ENCODE results near the gene GARIN6.
"Not testable (repeated sequence)": the region's sequence is repeated elsewhere in the genome, so short reads cannot be mapped to it uniquely, and the experiment has no call there.

The GARIN6 gene
- total RNA-seq, result 0 reads per million in 2 donors

DNA sequence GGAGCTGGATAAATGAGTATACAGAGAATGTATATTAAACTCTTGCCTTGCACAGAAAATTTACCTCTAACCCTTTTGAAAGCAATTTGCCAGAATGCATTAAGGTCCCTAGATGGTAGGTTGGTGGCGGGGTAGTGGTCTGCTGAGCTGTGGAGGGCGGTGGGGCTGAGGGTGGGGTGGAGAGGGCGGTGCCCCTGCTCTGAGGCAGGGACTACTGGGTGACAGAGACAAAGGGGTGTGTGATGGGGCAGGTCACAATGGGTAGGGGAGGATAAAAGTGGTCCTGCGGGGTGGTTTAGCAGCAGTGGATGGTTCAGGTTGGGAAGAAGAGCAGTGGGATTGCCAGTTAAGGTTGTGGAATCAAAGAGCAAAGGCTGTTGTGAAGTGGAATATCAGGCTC, at the start of gene GARIN6:
Gene GARIN6 (plus strand): TSS at position 301 of the 400 bp plus-strand sequence. CDS start 422 bp downstream, outside the sequence.
- no peak for DNase-seq

DNA sequence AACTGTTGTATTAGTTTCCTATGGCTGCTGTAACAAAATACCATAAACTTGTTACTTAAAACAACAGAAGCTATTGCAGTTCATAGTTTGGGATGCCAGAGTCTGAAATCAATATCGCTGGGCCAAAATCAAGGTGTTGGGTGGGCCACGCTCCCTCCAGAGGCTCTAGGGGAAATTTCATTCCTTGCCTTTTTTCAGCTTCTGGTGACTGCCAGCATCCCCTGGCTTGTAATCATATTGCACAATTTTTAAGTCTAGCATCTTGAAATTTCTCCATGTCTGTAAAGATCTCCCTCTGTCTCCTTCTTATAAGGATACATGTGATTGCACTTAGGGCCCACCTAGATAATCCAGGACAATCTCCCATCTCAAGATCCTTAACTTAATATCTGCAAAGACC, 48.8 kb upstream of the GARIN6 start:
- no peak for DNase-seq

DNA sequence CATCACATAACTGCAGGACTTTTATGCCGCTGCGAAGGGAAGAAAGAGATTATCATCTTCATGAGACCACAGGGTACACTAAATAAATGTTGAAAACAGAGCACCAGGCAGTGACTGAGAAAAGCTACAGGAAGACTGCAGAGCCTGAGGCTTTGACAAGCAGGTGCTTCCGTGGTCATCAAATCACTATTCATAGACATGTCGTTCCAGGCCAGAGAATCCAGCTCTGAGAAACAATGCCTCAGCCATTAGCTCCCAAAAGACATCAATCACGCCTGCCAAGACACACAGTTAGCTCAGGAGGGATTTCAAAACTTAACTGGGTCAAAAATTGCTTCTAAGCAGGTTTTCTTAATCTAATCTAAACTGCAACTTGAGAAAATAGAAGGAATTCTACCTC, 47.2 kb upstream of the GARIN6 start:
- no peak for DNase-seq

DNA sequence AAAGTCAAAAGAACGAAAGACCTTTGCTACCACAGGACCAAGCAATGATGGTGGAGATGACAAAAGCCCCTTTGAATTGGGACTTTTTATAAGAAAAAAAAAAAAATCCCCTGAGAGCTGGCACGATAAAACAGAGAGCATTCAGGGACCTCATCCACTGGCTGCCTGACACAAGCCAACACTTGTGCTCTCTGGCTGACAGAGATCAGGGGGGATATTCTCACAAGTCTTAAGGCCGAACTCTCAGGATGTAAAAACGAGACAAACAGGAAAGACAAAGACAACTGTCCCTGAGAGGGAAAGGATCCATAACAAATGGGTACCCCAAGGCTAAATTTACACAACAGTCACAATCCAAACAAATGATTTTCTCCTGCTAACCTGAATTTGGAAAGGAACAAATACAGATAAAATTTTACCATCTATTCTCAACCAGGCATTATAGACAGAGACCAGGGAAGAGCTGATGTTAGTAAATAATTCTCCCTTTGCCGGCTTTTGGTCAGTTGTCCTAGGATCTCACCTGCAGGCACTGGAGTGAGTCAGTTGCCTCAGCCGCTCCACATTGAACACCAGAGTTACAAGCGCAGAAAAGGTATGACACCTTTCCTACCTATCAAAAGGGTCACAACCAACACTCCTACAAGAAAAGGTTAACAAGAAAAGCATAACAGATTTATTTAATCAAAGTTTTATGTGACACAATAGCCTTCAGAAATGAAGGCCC, 37.9 kb upstream of the GARIN6 start:
- DNase-seq, result no peak

DNA sequence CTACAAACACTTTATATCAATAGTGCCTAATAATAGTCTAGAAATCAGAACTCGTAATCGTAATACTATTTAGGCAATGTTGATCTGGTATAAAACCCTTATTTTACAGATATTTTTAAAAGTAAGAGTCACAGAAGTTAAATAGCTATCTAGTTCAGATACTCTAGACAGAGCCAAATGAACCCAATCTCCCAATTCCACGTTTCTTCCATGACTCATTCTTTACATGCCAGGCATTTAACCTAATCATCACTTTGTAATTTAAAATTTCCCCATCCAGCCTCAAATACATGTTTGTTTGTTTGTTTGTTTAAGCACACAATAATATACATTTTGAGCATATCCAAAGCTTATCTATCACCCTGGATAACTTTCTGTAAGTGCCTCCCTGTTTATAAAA, 36.4 kb upstream of the GARIN6 start:
- DNase-seq, result no peak

GRCh38 chr12:99611599-99611998, 36.0 kb upstream of the GARIN6 start:
- no peak for DNase-seq

DNA sequence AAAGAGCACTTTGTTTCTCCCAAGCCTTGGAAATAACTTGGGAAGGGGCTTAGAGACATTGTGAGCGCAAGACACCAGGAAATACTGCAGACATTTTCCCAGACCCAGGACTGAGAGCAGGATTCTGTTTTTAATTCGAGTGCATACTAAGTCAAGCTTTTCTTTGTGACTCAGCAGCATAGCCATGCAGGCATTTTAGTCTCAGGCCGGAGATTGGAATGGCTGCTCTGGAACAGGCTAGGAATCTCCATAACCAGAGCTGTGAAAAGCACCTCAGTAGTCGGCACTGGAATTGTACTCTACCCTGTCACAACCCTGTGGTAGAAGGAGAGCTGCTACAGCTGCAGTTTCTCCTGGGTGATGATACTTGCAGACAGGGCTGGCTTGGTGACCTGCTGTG, 28.9 kb upstream of the GARIN6 start:
- no peak for DNase-seq

DNA sequence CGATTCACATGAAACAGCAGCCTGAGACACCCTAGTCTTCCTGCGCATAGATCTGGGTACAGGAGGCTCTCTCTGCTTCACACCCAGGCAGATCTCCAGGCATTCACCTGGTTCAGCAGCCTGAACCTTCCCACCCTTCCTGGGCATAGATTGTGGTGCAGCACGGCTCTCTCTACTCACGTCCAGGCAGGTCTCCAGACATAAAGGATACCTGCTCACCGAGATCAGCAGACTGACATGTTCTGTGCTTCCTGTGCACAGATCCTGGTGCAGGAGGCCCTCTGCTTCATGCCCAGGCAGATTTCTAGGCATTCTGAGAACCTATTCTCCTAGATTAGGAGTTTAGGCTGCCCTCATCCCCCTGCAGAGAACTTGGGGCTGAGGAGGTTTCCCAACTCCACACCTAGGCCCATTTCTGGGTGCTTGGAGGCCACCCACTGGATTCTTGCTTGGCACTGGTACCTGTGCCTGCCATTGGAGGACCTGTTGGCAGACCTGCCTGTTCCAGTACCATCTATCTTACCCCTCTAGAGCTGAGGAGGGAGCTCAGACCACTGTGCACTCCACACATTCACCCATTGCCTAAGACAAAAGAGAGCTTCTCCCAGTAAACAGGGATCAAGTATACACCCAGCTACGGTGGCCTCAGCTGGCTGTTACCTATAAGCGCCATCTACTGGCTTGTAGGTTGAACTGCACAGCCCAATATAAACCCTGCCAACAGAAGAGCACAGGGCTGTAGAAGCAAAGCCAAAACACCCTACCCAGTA, 28.0 kb upstream of the GARIN6 start:
- DNase-seq, result no peak

- no peak for DNase-seq
Observed at GRCh38 chr12:99620159-99620479, 27.4 kb upstream of the GARIN6 start.

GRCh38 chr12:99624591-99624990, 23.0 kb upstream of the GARIN6 start:
- not testable (repeated sequence) for DNase-seq

GRCh38 chr12:99627459-99627858, 20.1 kb upstream of the GARIN6 start:
- DNase-seq, result no peak

- DNase-seq, result no peak
Observed at GRCh38 chr12:99644629-99645028, 2.9 kb upstream of the GARIN6 start.

DNA sequence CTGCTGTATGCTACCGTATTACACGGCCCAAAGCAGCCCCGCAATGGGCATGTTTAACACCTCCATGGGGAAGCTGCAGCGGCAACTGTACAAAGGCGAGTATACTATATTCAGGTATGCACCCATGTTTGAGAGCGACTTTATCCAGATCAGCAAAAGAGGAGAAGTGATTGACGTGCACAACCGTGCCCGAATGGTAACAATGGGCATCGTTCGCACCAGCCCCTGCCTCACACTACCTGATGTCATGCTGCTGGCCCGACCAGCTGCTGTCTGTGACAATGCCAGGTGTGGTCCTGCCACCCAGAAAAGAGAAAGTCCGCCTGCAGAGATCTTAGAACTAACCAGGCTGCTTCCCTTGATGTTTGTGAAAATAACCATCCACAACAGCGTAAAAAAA, 630 bp downstream of the GARIN6 start:
- no peak for DNase-seq

DNA sequence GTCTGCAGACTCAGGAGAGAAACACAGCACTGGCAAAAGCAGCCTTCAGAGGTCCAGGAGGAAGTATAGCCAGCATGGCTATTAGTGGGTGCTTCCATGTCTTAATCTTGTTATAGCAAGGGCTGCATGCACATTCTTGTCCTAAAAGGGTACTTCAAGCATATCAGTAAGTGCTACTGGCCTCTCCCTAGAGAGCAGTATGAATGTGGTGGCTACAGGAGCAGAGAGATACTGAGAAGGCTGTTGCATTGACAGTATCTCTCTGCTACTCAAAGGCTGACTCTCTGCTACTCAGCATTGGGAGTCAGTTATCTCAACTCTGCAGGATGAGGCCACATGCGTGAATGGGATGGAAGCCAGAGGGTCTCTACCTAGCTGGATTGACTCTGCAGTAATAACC, 2.0 kb downstream of the GARIN6 start:
- no peak for DNase-seq

GRCh38 chr12:99658671-99659349, 11.3 kb downstream of the GARIN6 start:
- no peak for DNase-seq

DNA sequence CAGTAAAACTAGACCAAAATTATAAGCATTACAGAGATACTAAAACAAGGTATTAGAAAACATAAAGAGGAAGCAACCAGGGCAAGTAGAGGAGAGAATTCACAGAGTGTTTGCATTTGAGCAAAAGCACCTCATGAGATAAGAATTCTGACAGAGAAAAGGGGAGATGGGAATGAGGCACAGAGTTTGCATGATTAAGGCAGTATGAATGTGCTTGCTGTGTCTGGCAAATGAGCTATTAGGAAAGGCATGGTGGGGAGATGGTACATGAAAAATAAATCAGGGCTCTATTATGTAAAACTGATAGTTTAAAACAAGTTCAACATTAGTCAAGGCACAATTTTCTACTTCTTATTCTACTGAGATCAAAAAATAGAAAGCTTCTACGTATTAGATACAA, 23.1 kb downstream of the GARIN6 start:
- no peak for DNase-seq

DNA sequence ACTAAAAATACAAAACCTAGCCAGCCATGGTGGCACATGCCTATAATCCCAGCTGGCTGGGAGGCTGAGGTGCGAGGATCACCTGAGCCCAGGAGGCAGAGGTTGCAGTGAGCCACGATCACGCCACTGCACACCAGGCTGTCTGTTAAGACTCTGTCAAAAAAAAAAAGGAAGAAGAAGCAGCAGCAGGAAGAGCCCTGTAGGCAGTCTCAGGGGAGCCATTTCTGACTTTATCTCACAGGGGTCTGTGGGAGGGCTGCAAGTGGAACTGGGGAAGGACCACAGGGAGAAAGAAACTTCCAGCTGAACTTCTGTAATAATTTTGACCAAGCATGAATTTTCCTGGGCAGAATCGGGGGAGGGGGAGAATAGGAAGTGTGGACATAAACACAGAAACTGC, 32.7 kb downstream of the GARIN6 start:
- DNase-seq, result no peak

- no peak for DNase-seq
Observed at GRCh38 chr12:99686142-99686541, 38.6 kb downstream of the GARIN6 start.

DNA sequence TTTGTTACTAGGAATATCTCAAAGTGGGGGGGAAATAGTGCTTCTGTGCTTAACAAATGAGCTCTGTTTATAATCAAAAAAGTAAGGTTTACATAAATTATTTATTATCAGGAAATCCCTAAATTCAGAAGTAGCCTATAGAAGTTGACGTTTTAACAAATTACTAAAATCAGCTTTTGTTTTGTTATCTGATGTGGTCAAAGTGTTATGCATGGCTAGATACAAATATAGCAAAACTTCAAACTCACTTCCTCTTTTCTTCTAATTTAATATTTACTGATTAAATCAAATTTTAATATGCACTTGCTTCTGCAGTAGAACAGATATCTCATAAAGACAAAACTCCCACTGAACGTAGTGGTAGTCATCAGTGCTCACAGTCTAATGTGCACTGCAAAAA, 47.5 kb downstream of the GARIN6 start:
- DNase-seq, result no peak

Data from T-helper 9 cell (primary cell).